HK-2 (cell line): ENCODE data around the gene SH3GL1.
"Not testable (repeated sequence)": the region's sequence is repeated elsewhere in the genome, so short reads cannot be mapped to it uniquely, and the experiment has no call there.

ENCODE experiments used
- DNase-seq: peaks from one replicate; pipeline ENCODE4 v3.0.0-alpha.2; 2018; ENCODE audit not compliant: unreplicated experiment

The SH3GL1 gene

DNA sequence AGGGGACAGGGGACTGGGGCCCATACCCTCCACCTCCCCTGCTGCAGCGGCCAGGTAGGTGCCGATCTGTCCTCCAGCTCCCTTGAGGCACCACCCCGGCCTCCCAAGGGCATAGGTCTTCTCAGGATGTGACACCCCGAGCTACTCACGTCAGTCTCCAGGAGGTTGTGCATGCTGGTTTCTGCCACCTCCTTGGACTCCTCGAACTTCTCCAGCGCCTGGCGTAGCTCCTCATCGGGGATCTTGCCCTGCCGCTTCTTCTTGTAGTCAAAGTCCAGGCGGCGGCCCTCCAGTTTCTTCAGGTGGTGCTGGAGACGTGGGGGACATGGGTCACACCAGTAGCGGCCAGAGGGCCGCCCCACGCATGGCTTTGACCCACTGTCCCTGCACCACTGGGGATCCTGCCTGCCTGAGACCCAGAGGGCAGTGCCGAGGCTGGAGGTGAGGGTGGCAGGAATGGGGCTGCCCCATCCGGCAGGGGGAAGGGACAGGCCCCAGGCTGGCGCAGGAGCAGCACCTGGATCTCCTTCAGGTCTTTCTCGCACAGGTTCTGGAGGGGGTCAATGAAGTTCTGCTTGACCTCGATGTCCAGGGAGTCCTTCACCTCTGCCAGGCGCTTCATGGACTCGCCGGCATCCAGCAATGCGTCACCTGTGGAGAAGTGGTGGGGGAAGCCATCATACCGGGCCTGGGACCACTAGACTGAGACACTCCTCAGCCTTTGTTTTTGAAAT lies 36.6 kb downstream of the SH3GL1 start:
- DNase-seq, result no peak

DNA sequence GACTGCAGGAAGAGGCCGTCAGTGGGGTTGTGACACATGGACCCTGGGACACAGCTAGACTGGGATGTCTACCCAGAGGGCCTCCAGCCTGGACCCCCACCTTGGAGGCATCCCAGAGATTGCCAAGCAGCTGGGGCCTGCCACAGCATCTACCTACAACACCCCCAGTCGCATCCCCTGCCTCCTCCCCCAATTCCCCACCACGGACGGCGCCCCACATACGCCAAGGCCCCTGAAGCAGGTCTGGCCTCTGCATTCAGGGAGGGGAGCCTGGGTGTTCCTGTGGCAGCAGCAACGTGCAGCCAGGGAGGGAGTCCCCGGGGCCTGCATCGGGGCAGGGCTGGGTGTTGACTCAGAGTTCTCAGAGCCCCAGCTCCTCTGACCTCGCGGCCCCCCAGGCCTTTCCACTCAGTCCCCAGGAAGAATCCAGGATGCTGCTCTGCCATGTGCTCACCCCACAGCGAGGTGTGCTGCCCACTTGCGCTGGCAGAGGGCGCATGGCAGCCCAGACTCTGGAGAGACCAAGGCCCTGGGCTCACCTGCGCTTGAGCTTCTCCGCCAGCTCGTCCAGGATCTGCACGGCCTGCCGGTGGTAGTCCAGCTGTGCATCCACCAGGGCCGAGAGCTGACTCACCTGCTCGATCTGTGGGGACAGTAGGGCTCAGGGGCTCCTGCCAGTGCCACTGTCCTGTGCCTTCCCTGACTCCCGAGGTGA lies 37.4 kb downstream of the SH3GL1 start:
- DNase-seq, result no peak

DNA sequence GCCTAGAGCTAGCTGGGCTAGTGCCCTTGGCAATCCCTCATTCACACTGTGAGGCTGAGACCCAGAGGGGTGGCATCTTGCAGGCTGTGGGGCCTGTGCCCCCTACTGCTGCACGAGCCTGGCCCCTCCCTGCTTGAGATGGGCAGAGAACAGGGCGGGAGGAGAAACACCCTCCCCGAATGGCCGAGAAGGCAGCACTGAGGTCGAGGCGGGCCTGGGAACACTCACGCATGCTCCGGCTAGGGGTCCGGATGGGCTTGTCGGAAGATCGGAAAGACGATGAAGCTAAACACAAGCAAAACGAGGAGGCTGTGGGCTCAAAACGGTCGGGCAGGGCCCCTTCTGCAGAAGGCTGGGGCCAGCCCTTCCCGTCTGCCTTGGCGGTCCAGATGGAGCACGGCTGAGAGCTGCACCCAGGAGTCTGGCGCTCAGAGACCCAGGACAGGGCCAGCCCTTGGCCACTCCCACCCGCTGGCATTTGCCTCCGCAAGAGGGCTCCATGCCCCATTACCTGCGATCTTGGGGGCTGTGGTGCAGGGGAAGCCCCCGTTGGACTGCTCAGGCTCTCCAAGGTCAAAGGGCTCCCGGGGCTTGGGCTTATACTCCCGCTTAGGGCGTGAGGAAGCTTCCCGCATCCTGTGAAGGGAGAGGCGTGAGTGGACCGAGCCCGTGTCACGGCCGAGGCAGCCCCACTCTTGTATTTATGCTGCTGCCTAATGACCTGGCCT lies 38.1 kb downstream of the SH3GL1 start:
- DNase-seq, result no peak

DNA sequence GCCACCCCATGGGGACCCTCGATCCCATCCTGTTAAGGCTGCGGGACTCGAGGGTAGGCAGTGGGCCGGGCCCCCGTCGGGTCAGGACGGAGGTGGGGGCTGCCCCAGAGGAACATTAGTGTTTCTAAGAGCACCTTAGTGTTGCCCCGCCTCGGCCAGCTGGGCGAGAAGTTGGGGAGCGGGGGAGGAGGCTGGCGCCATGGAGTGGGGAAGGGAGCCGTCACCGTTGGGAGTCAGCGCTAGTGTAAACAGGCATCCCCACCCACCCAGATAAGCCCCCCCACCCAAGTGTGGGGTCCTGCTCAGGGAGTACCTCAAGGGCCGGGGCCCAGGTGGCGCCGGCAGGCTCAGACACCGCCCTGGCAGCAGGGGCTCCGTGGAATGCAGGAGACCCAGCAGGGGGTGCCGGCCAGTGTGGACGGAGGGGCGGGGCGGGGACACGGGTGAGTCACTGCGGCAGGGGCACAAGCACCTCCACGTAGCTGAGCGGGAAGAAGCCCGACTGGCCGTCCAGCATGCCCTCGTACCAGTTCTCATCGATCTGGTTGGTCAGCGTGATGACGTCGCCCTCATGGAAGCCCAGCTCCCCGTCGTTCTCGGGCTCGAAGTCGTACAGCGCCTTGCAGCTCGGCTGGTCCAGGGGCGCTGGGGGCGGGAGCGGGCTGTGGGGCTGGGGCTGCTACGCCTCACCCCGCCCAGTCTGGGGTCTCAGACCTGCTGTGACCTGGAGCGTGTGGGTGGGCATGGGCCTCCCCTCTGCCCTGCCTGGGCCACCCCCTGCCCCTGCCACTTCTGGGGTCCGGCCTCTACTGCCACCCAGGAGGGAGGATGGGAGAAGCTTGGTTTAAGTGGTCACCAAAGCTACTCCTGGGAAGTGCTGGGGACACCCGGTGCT lies 38.9 kb downstream of the SH3GL1 start:
- DNase-seq, result no peak

DNA sequence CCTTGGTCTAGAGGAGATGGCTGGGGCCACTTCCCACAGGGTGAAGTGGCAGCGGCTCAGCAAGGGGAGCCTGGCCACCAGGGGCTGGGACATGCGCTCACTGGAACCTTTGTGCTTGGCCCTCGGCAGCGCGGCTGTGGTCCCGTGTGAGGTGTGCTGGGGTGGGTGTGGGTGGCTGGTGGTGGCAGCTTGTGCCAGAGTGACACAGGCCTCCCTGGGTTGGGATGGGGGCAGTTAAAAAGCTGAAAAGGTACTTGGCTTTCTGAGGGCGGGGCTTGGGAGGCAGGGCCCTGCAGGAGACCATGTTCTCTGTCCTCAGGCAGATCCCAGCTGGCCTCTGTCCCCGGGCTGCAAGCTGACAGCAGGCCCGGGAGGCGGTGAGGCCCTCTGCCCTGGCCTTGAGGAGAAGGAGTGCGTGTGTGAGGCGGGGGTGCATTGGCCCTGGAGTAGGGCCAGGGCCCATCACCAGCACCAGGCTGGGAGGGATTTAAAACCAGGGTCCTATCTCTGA lies 39.7 kb downstream of the SH3GL1 start:
- DNase-seq, result no peak

DNA sequence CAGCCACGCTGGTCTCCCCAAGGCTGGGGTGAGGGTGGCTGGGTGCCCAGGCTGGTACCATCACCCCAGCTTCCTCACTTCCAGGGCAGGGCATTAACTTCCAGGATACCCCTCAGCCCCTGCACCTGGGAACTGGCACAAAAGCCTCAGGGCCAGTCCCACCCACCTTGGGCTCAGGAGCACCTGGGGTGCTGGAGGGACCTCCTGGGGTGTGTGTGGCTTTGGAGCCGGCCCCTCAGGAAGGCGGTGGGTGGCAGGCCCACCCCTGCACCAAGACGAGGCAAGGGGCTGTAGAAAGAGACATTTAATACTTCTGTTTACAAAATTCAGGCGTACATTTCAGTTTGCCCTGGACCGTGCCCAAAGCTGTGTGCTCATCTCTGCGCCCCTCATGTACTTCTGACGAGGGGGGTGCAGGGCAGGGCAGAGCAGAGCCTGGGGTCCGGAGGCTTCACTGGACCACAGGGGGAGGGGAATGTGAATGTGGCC lies 40.2 kb downstream of the SH3GL1 start:
- no peak for DNase-seq

DNA sequence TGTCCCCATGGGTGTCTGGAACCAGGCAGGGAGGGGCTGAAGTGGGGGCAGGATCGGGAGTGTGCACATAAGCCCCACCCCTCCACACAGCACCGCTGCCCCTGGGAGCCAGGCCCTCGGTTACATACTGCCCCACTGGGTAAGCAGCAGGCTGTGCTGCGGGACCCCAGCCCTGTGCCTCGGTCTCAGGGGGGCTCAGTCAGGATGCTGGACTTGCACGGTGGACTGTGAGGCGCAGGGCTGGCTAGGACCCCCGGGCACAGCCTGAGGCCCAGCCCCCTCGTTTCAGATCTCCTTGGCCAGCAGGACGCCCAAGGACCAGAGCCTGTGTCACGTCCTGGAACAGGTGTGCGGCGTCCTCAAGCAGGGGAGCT lies 40.7 kb downstream of the SH3GL1 start:
- no peak for DNase-seq

DNA sequence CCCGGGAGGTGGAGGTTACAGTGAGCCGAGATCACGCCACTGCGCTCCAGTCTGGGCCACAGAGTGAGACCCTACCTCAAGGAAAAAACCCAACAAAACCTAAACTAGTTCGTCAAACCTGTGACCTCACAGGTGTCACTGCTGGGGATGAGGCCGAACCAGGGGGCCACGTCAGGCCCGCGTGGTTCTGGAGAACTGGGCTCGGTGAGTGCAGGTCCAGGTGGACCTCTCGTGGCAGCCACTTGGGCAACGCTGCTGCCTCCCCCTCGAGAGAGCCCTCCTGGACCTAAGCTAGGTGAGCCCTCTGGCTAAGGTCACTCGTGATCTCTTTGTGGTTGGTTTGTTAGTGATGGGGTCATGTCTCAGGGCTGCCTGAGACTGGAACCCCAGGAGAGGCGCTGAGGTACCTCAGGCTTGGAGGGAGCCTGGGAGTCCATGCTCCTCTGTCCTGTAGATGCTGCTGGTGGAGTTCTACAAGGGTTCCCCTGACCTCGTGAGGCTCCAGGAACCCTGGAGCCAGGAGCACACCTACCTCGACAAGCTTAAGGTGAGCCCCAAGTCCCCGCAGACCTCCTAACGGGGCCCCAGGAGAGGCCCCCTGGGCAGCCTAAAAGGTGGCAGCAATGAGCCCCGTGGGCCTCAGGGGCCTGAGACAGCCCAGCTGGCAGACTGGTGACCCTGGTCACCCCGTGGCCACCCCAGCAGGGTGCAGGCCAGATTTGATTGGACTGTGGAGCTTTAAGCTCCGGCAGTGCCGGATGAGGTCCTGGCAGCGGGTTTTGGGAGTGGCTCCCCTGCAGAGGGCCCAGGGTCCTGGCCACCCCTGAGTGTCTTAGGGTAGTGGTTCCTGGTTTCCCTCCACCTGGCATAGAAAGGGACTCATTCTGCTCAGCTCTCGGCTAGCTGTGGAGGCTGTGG lies 41.4 kb downstream of the SH3GL1 start:
- DNase-seq, result no peak

DNA sequence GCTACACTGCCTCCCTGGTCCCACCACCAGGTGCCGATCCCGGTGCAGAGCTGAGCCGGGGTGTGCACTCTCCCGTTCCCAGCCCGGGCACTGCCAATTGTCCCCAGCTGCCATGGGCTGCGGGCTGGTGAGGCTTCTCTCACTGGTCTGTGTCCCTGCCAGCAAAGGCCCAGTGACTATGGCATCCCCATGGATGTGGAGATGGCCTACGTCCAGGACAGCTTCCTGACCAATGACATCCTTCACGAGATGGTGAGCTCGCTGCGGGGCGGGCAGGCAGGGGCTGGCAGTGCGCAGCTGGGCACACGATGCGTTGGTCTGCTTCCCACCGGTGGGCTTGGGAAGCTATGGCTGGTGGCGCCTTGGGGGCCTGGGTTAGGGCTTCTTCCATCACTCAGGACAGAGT lies 42.4 kb downstream of the SH3GL1 start:
- no peak for DNase-seq

DNA sequence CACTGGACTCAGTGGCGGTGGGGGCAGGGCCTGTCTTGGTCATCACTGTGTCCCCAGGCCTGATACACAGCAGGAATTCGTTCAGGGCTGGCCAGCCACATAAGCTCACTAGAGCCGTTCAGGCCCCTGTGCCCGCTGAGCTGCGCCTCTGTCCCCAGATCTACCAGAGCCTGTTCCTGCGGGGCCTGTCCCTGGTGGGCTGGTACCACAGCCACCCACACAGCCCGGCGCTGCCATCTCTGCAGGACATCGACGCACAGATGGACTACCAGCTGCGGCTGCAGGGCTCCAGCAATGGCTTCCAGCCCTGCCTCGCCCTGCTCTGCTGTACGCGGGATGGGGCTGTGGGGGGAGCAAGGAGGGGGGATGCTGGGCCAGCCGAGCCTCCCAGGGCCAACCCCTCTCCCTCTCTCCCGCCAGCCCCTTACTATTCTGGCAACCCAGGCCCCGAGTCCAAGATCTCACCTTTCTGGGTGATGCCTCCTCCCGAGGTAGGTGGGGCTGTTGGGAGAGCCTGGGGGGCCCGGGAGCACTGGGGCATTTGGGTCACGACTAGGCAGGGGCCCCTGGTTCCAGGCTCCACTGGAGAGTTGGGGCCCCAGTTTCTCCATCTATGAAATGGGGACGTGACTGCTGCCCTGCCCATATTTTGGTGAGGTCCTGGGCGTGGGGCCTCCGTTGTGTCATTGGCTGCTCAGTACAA lies 43.1 kb downstream of the SH3GL1 start:
- DNase-seq, result no peak

DNA sequence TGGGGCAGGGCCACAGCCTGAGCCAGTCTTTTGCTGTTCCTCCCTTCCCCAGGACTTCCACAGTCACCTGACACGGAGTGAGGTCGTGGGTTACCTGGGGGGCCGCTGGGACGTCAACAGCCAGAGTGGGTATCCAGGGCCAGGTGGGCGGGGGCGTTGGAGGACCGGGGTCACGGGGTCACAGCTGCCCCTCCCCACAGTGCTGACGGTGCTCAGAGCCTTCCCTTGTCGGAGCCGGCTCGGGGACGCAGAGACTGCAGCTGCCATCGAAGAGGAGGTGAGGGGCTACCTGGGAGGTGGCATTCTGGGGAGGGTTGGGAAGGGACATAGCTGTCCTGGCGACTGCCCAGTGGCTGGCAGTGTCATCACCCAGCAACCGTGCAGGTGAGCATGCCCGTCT lies 45.5 kb downstream of the SH3GL1 start:
- no peak for DNase-seq

DNA sequence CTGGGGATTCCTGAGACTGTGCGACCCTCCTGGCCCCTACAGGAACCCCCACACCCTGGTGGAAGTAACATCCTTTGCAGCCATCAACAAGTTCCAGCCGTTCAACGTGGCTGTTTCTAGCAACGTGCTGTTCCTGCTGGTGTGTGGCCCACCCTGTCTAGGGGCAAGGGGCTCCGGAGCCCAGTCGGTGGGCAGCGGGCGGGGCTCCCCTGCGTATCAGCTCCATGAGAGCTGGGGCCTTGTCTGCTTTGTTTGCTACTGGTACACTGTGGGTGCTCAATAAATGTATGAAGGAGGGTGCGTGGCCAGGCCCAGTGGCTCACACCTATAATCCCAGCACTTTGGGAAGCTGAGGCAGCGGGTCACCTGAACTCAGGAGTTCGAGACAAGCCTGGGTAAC lies 46.1 kb downstream of the SH3GL1 start:
- no peak for DNase-seq

DNA sequence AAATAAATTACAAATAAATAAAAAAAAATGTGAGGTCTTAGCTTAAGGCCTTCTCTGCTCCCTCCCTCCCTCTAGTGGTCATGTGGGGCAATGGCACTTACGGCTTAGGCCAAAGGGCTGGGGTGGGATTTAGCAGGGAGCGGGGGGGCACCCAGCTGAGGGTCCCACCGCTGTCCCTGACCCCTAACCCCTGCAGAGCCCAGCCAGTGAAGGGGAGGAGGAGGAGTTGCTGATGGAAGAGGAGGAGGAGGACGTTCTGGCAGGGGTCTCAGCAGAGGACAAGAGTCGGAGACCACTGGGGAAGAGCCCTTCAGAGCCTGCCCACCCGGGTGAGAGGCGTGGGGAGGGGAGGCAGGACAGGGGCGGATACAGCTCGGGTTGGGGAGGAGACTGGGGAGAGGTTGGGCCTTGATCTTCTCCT lies 47.6 kb downstream of the SH3GL1 start:
- DNase-seq, result no peak

DNA sequence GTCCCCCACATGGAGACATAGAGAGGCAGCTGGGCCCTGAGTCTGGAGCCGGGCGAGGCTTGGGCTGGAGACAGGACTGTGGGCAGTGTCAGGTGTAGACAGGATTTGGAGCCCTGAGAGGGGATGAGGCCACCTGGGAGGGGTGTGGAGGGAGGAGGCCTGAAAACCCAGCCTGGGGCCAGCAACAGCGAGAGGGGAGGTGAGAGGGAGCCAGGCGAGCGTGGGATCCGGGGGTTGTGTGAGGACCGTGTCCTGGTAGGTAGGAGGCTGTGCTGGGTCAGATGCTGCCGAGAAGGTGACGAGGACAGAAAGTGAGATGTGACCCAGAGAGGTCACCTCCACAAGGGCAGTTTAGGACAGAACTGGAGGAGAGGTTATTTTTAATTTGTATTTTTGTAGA lies 49.6 kb downstream of the SH3GL1 start:
- DNase-seq, result no peak

DNA sequence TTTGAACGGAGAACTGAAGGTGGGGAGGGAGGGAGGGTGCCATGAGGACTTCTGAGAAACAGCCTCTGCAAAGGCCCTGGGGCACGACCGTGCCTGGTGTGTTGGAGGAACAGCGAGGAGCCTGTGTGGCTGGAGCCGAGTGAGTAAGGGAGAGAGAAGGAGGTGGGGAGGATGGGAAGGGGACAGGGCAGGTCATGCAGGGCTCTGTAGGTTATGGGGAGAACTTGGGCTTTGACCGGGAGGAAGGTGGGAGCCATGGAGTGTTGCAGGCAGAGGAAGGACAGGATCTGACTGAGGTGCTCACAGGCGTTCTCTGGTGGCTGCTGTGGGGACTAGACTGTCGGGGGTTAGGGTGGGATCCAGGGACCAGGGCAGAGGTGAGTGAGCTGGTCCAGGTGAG lies 50.2 kb downstream of the SH3GL1 start:
- DNase-seq, result no peak

DNA sequence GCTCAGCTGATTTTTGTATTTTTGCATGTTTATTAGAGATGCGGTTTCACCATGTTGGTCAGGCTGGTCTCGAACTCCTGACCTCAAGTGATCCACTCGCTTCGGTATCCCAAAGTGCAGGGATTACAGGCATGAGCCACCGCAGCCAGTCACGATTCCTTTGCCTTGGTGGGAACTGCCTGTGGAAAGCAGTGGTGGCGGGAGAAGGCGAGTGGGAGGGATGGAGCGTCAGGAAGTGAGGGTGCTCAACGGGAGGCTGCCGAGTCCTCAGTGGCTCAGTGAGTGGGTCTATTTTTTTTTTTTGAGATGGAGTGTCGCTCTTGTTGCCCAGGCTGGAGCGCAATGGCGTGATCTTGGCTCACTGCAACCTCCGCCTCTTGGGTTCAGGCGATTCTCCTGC lies 51.1 kb downstream of the SH3GL1 start:
- DNase-seq, result not testable (repeated sequence)

DNA sequence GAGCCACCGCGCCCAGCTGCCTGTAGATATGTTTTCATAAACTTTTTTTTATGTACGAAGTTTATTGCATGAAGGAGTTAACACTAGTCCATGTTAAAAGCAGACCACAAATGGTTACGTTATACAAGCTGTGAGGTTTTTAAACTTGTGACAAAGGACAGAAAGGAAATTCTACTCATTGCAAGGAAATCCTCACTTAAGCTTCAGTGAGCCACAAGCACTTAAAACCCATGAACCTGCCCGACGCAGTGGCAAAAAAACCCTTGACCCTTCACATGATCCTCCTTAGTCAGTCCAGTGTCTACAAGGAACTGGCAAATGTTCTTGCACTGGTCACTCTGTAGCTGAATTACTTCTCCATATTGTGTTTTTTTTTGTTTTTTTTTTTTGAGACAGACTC lies 52.8 kb downstream of the SH3GL1 start:
- no peak for DNase-seq

DNA sequence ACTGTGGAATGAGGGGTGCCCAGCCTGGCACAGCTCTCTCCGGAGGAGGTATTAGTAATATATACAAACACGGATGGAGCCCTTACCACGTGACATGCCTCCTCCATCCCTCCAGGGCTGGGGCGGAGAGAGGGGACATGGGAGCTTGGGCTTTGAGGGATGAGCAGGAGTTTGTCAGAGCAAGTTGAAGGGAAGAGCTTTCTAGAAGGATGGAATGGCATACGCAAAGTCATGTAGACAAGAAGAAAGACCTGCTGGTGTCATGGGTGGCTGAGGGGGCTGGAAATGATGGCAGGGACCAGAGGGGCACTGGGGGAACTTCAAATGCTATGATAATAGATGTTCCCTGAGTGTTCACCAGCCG lies 54.3 kb downstream of the SH3GL1 start:
- DNase-seq, result no peak

DNA sequence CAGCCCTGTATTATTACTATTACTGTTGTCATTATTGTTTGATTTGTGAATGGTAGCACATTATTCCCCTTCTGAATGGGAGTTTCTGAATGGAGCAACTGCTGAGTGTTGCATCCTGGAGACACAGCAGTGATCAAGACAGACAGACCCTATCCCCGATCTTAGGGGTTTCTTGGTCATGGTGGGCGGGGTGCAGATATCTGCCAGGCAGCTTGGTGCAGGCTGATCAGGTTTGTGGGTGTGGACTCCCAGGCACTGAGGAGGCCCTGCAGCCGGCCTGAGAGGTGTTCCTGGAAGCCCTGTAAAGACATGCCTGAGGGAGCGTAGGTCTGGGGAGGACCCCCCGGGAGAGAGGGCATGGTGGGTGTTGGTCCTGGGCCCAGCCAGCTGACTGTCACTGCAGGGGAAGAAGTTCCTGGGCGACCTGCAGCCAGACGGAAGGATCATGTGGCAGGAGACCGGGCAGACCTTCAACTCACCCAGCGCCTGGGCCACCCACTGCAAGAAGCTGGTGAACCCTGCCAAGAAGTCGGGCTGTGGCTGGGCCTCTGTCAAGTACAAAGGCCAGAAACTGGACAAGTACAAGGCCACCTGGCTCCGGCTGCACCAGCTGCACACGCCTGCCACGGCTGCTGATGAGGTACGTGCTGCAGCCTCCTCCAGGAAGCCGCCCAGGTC lies 54.9 kb downstream of the SH3GL1 start:
- DNase-seq, result no peak
